Adrenal gland (tissue), 5 donors: ENCODE measurements around the gene FNIP2.

Experiments
- CTCF ChIP-seq, 6 experiments: fragments of 450-650 bp in 4 of 6; fragments of 200-600 bp in 2 of 6; sonication (generic) in 1 of 6; IDR thresholded peaks; 1 replicate in 5 of 6; 2 replicates in 1 of 6; pipeline versions ENCODE4 v1.5.1 to v1.8.0; 2016 to 2021; ENCODE audit warnings: antibody characterized with exemption in 6 of 6, mild to moderate bottlenecking in 2 of 6, moderate library complexity in 1 of 6
- POLR2A ChIP-seq, 2 donors: fragments of 450-650 bp; IDR thresholded peaks; one replicate each; pipeline ENCODE4 v1.6.1; 2017; ENCODE audit warnings: antibody characterized with exemption in 2 of 2, mild to moderate bottlenecking in 2 of 2, moderate library complexity in 1 of 2
- donor health status: DM: no; HTN: no; CAD: no.

- TF ChIP-seq CTCF (IDR thresholded peaks at IDR 0.05), result no peak
- no peak for TF ChIP-seq POLR2A (IDR thresholded peaks at IDR 0.05)
Measured at GRCh38 chr4:158912806-158913205, 144.0 kb downstream of the FNIP2 start.
